A549 (cell line): ENCODE results near the gene UGT1A5.

Experiments
- CEBPB ChIP-seq, 2 experiments: fragments of >200 bp in 1 of 2; sonication (Bioruptor Twin) in 1 of 2; formaldehyde crosslinking in 1 of 2; IDR thresholded peaks; 2 replicates each; pipeline ENCODE4 v1.6.1; 2012 to 2016
- CTCF ChIP-seq: fragments of >200 bp; sonication (Bioruptor Twin); formaldehyde crosslinking; IDR thresholded peaks from 3 replicates; pipeline ENCODE4 v1.5.1; 2016
- HEYL ChIP-seq: fragments of 250-450 bp; sonication (Bioruptor Pico); IDR thresholded peaks from 2 replicates; pipeline ENCODE4 v1.8.0; 2021; ENCODE audit warnings: mild to moderate bottlenecking, moderate library complexity
- KDM1A ChIP-seq: fragments of 200-600 bp; sonication (generic); IDR thresholded peaks from 2 replicates; pipeline ENCODE4 v1.6.1; 2016; ENCODE audit warnings: low read depth, mild to moderate bottlenecking
- POLR2A ChIP-seq: IDR thresholded peaks from 2 replicates; pipeline ENCODE4 v1.6.1; 2012; ENCODE audit warnings: mild to moderate bottlenecking, low read length
- SMC3 ChIP-seq: fragments of >200 bp; sonication (Bioruptor Twin); formaldehyde crosslinking; IDR thresholded peaks from 3 replicates; pipeline ENCODE4 v1.6.1; 2018; ENCODE audit warnings: inconsistent platforms

GRCh38 chr2:233798335-233799086 is 85.8 kb downstream of the UGT1A5 start:
- no peak for TF ChIP-seq CTCF
- TF ChIP-seq CEBPB (IDR thresholded peaks at IDR 0.05): no peak
- TF ChIP-seq SMC3: no peak
- no peak for TF ChIP-seq POLR2A
- no peak for TF ChIP-seq KDM1A
- TF ChIP-seq HEYL (CRISPR knock-in tag): no peak
